ENCODE measurements around the gene DNM3. TPM values are rescaled to one million over a fixed set of nuclear protein-coding genes. Genes with fewer than 3 reads are reported as not detected.

DNM3 gene
- total RNA-seq, 1 donor from 2014 or later: 2.1 TPM

GRCh38 chr1:171988243-171988885 is 147.1 kb downstream of the DNM3 start:
- DNase-seq (ENCODE audit: extremely low spot score, unreplicated experiment): no peak
- Mint-ChIP-seq H3K27ac (no peak overlapping the region), H3K36me3 (no peaks in the 10 kb centered on the region), H3K27me3 (no peaks in the 10 kb centered on the region), H3K9me3 (no peaks in the 10 kb centered on the region), H3K4me3 (no peak overlapping the region), H3K4me1 (ENCODE audit: unreplicated experiment) (peaks cover 5% of the 10 kb centered on the region)
- no peak for TF ChIP-seq CTCF (conservative IDR thresholded peaks at IDR 0.05)

- no peak for TF ChIP-seq CTCF (conservative IDR thresholded peaks at IDR 0.05)
- H3K36me3 Mint-ChIP-seq: no peaks in the 10 kb centered on the region
- no peak overlapping the region for H3K4me3 Mint-ChIP-seq
- H3K27ac Mint-ChIP-seq: no peak overlapping the region
- no peaks in the 10 kb centered on the region for H3K27me3 Mint-ChIP-seq
- DNase-seq (ENCODE audit: extremely low spot score, unreplicated experiment): no peak
- peaks cover 5% of the 10 kb centered on the region for H3K4me1 Mint-ChIP-seq (ENCODE audit: unreplicated experiment)
- no peaks in the 10 kb centered on the region for H3K9me3 Mint-ChIP-seq
Measured at GRCh38 chr1:171990371-171990770, 149.1 kb downstream of the DNM3 start.

GRCh38 chr1:171994293-171994692 is 153.0 kb downstream of the DNM3 start:
- no peak overlapping the region for H3K27ac Mint-ChIP-seq
- H3K27me3 Mint-ChIP-seq: no peaks in the 10 kb centered on the region
- H3K4me1 Mint-ChIP-seq (ENCODE audit: unreplicated experiment): no peaks in the 10 kb centered on the region
- H3K9me3 Mint-ChIP-seq: no peaks in the 10 kb centered on the region
- no peak overlapping the region for H3K4me3 Mint-ChIP-seq
- H3K36me3 Mint-ChIP-seq: no peaks in the 10 kb centered on the region
- TF ChIP-seq CTCF (conservative IDR thresholded peaks at IDR 0.05): no peak
- no peak for DNase-seq (ENCODE audit: extremely low spot score, unreplicated experiment)

GRCh38 chr1:171995573-171995972 is 154.3 kb downstream of the DNM3 start:
- Mint-ChIP-seq H3K4me3 (no peak overlapping the region), H3K27me3 (no peaks in the 10 kb centered on the region), H3K4me1 (ENCODE audit: unreplicated experiment) (no peaks in the 10 kb centered on the region), H3K36me3 (no peaks in the 10 kb centered on the region), H3K27ac (no peak overlapping the region), H3K9me3 (no peaks in the 10 kb centered on the region)
- DNase-seq (ENCODE audit: extremely low spot score, unreplicated experiment): no peak
- no peak for TF ChIP-seq CTCF (conservative IDR thresholded peaks at IDR 0.05)

DNA sequence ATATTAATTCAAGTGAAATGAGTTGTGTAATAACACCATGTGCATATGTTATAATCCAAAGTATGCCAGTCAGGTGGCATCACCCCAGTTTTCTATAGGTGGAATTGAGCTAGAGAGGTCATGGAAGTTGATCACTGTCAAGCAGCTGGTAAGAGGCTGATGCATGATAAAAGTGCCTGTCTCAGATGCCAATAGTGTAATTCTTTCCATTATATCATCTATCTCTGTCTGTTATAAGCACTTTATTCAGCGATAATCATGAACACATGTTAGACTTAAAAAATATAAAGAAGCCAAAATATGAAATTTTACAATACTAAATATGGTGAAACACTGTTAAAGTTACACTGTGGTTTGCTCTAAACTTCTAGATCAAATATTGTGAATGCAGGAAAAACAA is 156.6 kb downstream of the DNM3 start:
- no peak for DNase-seq (ENCODE audit: extremely low spot score, unreplicated experiment)
- Mint-ChIP-seq H3K27me3 (no peaks in the 10 kb centered on the region), H3K27ac (no peak overlapping the region), H3K36me3 (no peaks in the 10 kb centered on the region), H3K4me3 (no peak overlapping the region), H3K4me1 (ENCODE audit: unreplicated experiment) (no peaks in the 10 kb centered on the region), H3K9me3 (no peaks in the 10 kb centered on the region)
- no peak for TF ChIP-seq CTCF (conservative IDR thresholded peaks at IDR 0.05)

DNA sequence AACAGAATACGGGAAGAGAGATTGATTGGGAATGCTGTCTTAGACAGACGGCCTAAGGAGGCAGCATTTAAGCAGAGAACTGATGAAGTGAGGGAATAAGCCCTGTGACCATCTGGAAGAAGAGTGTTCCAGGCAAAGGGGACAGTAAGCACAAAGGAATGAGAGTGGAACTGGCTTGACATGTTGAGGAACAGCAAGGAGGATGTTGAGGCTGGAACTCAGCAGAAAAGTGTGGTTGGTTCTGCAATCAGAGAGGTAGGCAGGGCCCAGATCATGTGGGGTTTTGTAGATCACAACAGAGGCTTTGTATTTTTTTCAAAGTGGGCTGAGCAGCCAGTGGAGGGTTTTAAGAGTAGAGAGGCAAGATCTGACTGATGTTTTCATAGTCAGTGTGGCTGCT is 157.4 kb downstream of the DNM3 start:
- Mint-ChIP-seq H3K27ac (no peak overlapping the region), H3K4me3 (no peak overlapping the region), H3K9me3 (no peaks in the 10 kb centered on the region), H3K4me1 (ENCODE audit: unreplicated experiment) (peaks cover 3% of the 10 kb centered on the region), H3K27me3 (no peaks in the 10 kb centered on the region), H3K36me3 (no peaks in the 10 kb centered on the region)
- DNase-seq (ENCODE audit: extremely low spot score, unreplicated experiment): no peak
- no peak for TF ChIP-seq CTCF (conservative IDR thresholded peaks at IDR 0.05)
